K562 (cell line): Measurements from ENCODE around the gene STIM1.

Experiments used
- CHD2 ChIP-seq: IDR thresholded peaks from 2 replicates; pipeline ENCODE4 v1.6.1; 2011; ENCODE audit warnings: low read depth, low read length
- CTCF ChIP-seq, 3 experiments: IDR thresholded peaks in 2 of 3; conservative IDR thresholded peaks in 1 of 3; 2 replicates each; pipeline ENCODE4 v1.5.1; 2011 to 2012; ENCODE audit warnings: low read length in 3 of 3, mild to moderate bottlenecking in 3 of 3, control low read depth in 2 of 3, improper control_type of control experiment in 1 of 3, inconsistent platforms in 1 of 3, low read depth in 1 of 3, mixed read lengths in 1 of 3, moderate library complexity in 1 of 3; ENCODE audit not compliant: insufficient read depth in 2 of 3
- EZH2 ChIP-seq: IDR thresholded peaks from 2 replicates; pipeline ENCODE4 v1.6.1; 2012; ENCODE audit warnings: low read depth, mild to moderate bottlenecking, inconsistent platforms, low read length, borderline replicate concordance
- HDAC2 ChIP-seq: fragments of 450-650 bp; IDR thresholded peaks from 2 replicates; pipeline ENCODE4 v1.6.1; 2016; ENCODE audit warnings: mild to moderate bottlenecking
- HMG20B ChIP-seq: fragments of 250-450 bp; sonication (Bioruptor Pico); IDR thresholded peaks from 2 replicates; pipeline ENCODE4 v1.5.0; 2021; ENCODE audit warnings: mild to moderate bottlenecking
- KDM5B ChIP-seq: fragments of 200-600 bp; sonication (generic); IDR thresholded peaks from 2 replicates; pipeline ENCODE4 v1.6.1; 2012; ENCODE audit warnings: low read depth, mild to moderate bottlenecking, moderate library complexity, low read length, control low read depth, inconsistent platforms; ENCODE audit not compliant: insufficient replicate concordance
- MXI1 ChIP-seq: IDR thresholded peaks from 2 replicates; pipeline ENCODE4 v1.6.1; 2011; ENCODE audit warnings: low read depth, mild to moderate bottlenecking, improper control_type of control experiment, low read length
- POLR2A ChIP-seq: fragments of 450-650 bp; conservative IDR thresholded peaks from 2 replicates; pipeline ENCODE4 v1.6.1; 2016
- REST ChIP-seq, 2 experiments: fragments of 450-650 bp; formaldehyde crosslinking in 1 of 2; IDR thresholded peaks; 2 replicates each; pipeline versions ENCODE4 v1.4.0 to v1.6.1; 2014 to 2020; ENCODE audit warnings: mild to moderate bottlenecking in 2 of 2, borderline replicate concordance in 1 of 2, low read depth in 1 of 2
- RNF219 ChIP-seq: fragments of 250-450 bp; sonication (Bioruptor Pico); IDR thresholded peaks from 2 replicates; pipeline ENCODE4 v1.5.0; 2022; ENCODE audit warnings: mild to moderate bottlenecking
- SP2 ChIP-seq: IDR thresholded peaks from 2 replicates; pipeline ENCODE4 v1.6.1; 2011; ENCODE audit warnings: mild to moderate bottlenecking, low read depth, low read length, moderate library complexity; ENCODE audit not compliant: poor library complexity, severe bottlenecking; ENCODE audit errors: extremely low read depth
- TSC22D4 ChIP-seq: fragments of 450-650 bp; IDR thresholded peaks from 2 replicates; pipeline ENCODE4 v1.6.1; 2016; ENCODE audit warnings: missing genetic modification characterization, missing biosample characterization, control low read depth
- ZNF436 ChIP-seq: fragments of 250-450, 450-650 bp; sonication (Bioruptor Pico); formaldehyde crosslinking; IDR thresholded peaks from 2 replicates; pipeline ENCODE4 v1.7.0; 2020; ENCODE audit warnings: mild to moderate bottlenecking
- ZNF780A ChIP-seq: fragments of 250-450 bp; sonication (Bioruptor Pico); IDR thresholded peaks from 2 replicates; pipeline ENCODE4 v1.5.0; 2021; ENCODE audit warnings: mild to moderate bottlenecking

- TF ChIP-seq ZNF780A (CRISPR knock-in tag) = no peak
- TF ChIP-seq CHD2 = no peak
- no peak for TF ChIP-seq KDM5B
- TF ChIP-seq CTCF (IDR thresholded peaks at IDR 0.05 in 2 of 3, conservative IDR thresholded peaks at IDR 0.05 in 1 of 3; ENCODE audit: insufficient read depth in 2 of 3, low read depth in 1 of 3, low read length in 3 of 3) = no peak
- no peak for TF ChIP-seq RNF219 (CRISPR knock-in tag)
- no peak for TF ChIP-seq POLR2A
- no peak for TF ChIP-seq EZH2
- no peak for TF ChIP-seq HMG20B
- TF ChIP-seq MXI1 = no peak
- no peak for TF ChIP-seq HDAC2
- TF ChIP-seq SP2 = no peak
- TF ChIP-seq REST (IDR thresholded peaks at IDR 0.05; ENCODE audit: borderline replicate concordance) = no peak
- no peak for TF ChIP-seq REST (CRISPR knock-in tag; IDR thresholded peaks at IDR 0.05; ENCODE audit: low read depth)
- TF ChIP-seq ZNF436 (CRISPR knock-in tag) = no peak
- no peak for TF ChIP-seq TSC22D4 (tag)
Measured at GRCh38 chr11:3949125-3949524, 93.7 kb downstream of the STIM1 start.
